Left kidney (tissue), 2 donors: ENCODE measurements around the gene AOC1. TPM values are rescaled to one million over a fixed set of nuclear protein-coding genes. Genes with fewer than 3 reads are reported as not detected.

Experiments
- DNase-seq: peaks from one replicate; pipeline ENCODE4 v3.0.0-alpha.2; 2013
- polyA plus RNA-seq: library from polyadenylated mRNA; unstranded; fragments of 120-200 nt; gene quantifications from one replicate; pipeline ENCODE4 v1.2.1, GENCODE V29; 2013; ENCODE audit not compliant: insufficient read length

The AOC1 gene
- polyA plus RNA-seq, 1 donor = 54.2 TPM

DNA sequence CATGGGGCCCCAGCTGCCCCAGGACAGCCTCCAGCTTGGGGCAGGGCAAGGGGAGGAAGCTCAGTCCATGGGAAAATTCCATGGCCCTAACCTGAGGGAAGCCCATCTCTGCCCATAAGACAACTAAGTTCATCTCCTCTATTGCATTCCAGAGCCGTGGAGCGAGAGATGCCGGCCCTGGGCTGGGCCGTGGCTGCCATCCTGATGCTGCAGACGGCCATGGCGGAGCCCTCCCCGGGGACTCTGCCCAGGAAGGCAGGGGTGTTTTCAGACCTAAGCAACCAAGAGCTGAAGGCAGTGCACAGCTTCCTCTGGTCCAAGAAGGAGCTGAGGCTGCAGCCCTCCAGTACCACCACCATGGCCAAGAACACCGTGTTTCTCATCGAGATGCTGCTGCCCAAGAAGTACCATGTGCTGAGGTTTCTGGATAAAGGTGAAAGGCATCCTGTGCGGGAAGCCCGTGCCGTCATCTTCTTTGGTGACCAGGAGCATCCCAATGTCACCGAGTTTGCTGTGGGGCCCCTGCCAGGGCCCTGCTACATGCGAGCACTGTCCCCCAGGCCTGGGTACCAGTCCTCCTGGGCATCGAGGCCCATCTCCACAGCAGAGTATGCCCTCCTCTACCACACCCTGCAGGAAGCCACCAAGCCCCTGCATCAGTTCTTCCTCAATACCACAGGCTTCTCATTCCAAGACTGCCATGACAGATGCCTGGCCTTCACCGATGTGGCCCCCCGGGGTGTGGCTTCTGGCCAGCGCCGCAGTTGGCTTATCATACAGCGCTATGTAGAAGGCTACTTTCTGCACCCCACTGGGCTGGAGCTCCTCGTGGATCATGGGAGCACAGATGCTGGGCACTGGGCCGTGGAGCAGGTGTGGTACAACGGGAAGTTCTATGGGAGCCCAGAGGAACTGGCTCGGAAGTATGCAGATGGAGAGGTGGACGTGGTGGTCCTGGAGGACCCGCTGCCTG lies 4.3 kb downstream of the AOC1 start:
- DNase-seq = no peak

DNA sequence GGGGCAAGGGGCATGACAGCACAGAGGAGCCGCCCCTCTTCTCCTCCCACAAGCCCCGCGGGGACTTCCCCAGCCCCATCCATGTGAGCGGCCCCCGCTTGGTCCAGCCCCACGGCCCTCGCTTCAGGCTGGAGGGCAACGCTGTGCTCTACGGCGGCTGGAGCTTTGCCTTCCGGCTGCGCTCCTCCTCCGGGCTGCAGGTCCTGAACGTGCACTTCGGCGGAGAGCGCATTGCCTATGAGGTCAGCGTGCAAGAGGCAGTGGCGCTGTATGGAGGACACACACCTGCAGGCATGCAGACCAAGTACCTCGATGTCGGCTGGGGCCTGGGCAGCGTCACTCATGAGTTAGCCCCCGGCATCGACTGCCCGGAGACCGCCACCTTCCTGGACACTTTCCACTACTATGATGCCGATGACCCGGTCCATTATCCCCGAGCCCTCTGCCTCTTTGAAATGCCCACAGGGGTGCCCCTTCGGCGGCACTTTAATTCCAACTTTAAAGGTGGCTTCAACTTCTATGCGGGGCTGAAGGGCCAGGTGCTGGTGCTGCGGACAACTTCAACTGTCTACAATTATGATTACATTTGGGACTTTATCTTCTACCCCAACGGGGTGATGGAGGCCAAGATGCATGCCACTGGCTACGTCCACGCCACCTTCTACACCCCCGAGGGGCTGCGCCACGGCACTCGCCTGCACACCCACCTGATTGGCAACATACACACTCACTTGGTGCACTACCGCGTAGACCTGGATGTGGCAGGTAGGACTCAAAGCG lies 5.1 kb downstream of the AOC1 start:
- no peak for DNase-seq

DNA sequence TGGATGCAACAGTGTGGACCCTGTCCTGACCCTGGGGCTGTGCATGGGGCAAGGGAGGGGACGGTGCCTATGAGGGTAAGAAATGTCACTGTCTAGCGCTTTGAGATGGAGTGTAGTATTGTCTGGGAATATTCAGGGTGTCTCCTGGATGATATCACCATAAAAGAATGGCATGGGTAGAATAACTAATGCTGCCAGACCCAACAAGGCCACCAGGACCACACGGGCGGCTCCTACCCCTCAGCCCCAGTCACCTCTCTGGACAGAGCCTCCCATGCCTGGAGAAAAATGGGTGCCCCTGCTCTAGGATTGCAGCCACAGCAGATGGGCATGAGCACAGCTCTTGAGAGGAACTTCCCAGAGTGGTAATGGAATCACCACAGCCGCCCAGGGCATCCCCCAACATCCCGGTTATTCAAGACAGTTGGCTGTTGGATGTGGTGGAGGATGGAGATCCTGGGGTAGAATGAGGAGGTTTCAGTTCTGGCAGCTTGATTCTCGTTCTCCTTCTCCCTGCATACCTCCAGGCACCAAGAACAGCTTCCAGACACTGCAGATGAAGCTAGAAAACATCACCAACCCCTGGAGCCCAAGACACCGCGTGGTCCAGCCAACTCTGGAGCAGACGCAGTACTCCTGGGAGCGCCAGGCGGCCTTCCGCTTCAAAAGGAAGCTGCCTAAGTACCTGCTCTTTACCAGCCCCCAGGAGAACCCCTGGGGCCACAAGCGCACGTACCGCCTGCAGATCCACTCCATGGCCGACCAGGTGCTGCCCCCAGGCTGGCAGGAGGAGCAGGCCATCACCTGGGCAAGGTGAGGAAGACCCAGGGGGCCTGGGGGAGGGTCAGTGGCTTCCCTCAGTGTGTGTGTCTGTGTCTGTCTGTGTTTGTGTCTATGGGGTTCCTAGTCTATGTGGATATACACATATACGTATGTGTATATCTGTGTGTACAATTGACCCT lies 6.2 kb downstream of the AOC1 start:
- no peak for DNase-seq

DNA sequence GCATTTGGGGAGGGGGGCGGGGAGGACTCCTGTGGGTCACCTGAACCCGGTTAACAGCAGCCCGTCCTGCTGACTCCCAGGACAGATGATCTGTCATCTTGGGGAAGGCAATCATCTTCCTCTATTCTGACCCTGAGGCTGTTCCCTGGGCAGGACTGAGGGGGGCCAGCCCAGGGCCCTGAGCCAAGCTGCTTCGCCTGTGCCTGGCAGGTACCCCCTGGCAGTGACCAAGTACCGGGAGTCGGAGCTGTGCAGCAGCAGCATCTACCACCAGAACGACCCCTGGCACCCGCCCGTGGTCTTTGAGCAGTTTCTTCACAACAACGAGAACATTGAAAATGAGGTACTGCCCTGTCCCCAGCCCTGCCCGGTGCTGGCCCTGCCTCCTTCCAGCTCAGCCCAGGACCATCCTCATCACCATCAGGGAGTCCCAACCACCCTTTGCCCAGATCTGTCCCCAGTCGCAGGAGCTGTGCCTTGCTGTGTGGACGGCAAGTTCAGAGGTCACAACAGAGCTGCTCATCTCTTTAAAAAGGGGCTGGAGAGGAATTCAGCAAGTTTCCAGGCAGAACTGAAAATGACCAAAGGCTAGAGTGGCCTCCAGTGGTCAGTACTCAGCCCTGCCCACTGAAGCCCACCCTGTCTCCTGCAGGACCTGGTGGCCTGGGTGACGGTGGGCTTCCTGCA lies 8.1 kb downstream of the AOC1 start:
- DNase-seq = no peak

DNA sequence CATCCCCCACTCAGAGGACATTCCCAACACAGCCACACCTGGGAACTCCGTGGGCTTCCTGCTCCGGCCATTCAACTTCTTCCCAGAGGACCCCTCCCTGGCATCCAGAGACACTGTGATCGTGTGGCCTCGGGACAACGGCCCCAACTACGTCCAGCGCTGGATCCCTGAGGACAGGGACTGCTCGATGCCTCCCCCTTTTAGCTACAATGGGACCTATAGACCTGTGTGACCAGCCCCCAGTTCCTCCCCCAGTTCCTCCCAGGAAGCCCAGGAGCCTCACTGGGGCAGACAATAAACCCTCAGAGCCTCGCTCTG lies 8.6 kb downstream of the AOC1 start:
- no peak for DNase-seq

DNA sequence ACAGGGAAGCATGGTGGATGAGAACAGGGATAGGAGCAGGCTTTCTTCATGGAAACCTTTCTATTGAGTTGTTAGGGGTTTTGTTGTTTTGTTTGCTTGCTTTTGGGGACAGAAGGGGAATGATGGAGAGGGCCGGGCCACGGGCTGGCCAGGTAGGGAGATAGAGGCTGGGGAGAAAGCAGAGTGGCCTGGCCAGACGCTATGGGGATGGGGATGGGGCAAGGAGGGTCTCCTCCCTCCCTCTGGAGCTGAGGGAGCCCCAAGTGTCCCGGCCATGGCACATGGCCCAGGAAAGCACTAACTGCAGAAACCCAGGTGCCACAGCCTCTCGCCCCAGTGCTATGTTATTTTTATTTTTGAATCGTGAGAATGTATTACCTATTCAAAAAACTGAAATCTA lies 10.0 kb downstream of the AOC1 start:
- DNase-seq = no peak

DNA sequence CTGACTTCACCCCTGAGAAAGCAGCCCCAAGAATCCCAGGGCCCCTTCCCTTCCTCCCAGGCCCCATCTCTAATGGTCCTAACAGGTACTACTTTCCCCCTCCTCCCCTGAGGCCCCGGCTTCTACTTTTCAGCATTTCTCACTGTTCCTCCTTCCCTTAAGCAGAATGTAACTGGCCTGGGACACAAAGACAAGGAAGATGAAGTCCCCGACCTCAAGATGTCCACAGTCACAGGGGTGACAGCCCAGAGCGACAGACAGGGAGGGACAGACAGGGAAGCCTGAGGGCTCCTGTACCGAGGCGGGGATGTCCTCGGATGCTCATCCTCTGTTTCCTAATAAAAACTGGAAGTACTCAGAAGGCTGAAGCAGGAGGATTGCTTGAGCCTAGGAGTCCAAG lies 11.6 kb downstream of the AOC1 start:
- DNase-seq = no peak

DNA sequence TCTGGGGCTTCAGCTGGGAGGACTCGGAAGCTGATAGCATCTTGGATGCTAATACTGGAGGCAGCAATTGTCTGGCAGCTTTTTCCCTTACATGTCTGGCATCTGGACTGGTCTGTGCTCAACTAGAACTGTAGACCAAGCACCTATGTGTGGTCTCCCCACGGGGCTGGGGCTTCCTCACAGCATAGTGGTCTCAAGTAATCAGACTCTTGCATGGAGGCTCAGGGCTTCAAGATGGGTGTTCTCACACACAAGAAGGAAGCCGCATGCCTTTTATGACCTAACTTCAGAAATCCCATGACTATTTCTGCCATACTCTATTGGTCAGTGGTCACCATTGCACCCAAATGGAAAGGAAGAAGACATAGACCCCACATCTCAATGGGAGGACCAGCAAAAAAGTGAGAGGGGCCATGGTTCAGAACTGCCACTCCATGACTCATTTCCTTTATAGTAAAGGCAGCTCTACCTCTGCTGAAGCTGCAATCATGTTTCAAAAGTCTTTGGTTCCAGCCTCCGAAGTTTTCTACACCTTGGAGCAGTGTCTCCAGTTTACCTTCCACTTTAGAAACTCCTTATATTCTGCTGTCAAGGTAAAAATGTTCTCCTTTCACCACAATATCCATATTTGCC lies 14.7 kb downstream of the AOC1 start:
- no peak for DNase-seq

DNA sequence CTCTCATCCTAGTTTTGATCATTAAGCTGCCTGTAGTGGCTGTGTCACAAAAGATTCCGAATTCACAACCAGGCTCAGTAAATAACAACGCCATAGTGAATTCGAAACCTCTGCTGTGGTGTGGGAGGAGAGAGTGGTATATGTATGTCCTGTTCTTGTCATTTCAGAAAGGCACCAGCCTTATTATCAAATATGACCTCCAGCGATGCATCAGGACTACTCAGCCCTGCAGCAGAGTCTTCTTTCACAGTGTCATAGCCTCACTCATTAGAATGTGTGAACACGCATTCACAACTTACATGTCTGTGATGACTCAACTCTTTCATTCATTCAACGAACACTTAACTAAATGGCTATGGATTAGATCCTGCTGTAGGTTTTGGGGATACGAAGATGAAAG lies 15.3 kb downstream of the AOC1 start:
- no peak for DNase-seq

DNA sequence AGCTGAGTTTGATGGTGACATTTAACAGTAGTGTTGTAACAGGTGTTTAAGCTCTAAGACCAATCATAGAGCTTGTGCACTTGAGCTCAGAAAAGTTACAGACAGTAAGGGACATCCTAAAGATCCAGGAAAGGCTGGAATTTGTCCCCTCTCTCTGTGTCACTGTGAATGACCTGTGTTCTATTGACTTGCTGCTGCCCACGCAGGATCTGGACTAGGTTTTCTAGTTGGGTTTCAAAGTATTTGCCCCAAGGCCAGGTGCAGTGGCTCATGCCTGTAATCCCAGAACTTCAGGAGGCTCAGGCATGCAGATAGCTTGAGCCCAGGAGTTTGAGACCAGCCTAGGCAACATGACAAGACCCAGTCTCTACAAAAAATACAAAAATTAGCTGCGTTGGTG lies 17.1 kb downstream of the AOC1 start:
- no peak for DNase-seq

DNA sequence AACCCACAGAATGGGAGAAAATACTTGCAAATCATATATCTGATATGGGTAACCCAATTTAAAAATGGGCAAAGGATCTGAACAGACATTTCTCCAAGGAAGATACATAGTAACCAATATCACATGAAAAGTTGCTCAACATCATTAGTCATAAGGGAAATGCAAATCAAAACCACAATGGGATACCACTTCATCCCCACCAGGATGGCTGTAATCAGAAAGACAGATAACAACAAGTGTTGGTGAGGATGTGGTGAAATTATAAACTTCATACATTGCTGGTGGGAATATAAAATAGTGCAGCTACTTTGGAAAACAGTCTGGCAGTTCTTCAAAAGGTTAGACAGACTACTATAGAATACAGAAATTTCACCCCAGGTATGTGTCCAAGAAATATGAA lies 19.3 kb downstream of the AOC1 start:
- DNase-seq = no peak

DNA sequence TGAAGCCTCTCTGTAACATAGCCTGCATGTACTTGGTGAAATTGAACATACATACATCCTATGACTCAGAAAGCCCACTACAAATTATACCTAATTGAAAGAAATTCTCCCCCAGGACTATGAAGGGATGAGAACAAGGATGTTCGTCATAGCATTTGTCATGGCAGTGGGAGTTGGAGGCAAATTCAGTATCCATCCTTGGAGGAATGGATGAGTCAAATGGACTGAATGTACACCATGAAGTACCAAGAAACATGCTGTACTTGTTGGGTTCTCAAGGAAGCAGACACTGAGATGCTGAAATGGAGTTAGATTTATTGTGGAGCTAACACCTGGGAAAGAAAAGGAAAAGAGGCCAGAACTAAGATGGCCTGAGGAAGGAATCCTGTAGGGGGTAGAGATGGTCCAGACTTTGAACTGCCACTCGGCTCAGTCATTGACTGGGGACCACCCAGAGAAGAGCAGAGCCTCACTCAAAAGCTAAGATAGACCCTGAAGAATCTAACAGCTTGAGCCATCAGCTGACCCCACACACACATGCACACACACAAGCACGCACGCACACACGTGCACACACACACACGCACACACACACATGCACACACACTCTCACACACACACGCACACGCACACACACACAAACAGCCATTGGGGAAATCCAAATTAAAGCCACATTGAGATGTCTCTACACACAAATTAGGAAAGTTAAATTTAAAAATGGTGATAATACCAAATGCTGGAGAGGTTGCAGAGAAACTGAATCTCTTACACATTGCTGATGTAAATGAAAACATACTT lies 22.3 kb downstream of the AOC1 start:
- no peak for DNase-seq

DNA sequence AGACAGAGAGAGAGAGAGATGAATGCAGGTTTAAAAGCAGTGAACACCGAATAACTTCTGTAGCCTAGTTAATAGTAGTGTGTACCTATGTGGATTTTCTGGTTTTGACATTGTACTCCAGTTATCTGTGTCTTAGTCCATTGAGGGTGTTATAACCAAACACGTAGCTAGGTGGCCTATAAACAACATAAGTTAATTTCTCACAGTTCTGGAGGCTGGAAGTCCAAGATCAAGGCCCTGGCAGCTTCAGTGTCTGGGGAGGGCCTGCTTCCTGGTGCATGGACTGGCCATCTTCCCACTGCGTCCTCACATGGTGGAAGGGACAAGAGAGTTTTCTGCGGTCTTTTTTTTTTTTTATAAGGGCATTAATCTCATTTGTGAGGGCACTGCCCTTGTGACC lies 23.5 kb downstream of the AOC1 start:
- no peak for DNase-seq

DNA sequence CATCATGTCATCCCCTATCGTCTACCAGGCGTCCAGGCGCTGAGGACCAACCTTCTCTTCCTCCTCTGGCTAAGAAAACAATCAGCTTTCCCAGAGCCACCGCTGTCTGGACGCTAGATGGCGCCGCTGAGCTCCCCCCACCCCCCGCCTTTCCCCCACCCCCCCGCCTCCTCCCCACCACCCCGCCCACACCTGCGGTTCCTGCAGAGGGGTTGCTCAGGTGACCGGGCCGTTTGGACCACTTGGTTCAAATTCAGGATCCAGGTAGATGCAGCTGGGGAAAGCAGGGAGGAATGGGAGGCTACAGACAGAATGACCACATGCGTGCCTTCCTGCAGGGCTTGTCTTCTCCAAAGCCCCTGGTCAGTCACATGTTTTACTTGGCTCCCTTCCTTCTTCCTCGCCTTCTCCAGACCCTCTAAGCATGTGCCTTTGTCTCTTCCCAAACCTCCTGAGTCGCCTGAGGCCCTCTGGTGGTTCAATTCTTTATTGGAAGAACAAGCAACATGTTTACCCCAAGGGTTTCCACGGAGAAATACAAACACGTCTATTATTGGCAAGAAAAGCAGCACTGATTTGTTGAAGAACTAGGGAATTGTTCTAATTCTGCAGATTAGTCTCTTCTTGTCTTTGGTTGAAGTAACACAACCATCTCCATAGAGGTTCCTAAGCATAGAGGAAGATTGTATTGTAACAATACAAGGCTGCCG lies 24.7 kb downstream of the AOC1 start:
- peak; percentile 90 for DNase-seq

DNA sequence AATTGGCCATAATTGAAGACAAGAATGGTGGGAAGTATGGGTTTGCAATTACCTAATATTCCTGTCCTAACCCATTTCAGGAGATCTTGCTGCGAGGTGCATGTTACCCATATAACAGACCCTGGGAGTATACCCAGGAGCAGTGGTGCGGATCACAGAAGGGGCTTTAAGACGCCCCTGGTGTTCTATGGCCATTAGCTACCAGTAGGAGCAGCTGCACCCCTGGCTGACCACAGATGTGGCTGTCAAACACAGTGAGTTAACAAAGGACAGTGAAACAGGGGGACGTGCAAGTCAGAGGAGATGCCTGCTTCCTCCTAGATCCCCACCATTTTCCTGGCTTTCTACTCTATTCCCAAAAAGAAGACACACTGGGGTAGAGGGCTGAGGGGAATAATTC lies 25.2 kb downstream of the AOC1 start:
- no peak for DNase-seq

DNA sequence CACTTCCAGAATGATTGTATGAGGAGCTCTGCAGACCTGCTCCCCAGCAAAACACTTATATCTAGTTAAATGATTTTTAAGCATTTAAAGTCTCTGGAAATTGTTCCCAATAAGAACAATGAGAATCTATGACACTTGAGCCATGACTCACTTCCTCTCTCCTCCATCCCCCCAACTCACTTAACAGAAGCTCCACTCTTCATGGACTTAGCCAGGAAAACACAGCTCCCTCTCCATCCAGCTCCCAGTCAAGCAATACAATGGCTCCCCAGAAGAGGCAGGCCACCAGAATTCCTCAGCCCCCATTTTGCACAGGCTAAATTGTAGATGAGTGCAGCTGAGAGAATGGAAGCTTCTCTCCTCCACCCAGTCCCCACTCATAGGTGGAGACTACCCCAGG lies 27.0 kb downstream of the AOC1 start:
- no peak for DNase-seq

DNA sequence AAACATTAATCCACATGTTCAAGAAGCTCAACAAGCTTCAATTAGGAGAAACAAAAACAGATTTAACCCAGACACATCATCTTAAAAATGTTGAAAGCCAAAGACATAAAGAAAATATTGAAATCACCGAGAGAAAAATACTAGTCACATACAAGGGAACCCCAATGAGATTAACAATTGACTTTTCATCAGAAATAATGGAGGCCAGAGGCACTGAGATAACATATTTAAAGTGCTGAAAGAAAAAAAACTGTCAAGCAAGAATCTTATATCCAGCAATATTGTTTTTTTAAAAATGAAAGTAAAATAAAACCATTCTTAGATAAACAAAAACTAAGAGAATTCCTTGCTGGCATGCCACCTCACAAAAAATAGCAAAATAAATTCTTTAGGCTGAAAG lies 28.9 kb downstream of the AOC1 start:
- no peak for DNase-seq

DNA sequence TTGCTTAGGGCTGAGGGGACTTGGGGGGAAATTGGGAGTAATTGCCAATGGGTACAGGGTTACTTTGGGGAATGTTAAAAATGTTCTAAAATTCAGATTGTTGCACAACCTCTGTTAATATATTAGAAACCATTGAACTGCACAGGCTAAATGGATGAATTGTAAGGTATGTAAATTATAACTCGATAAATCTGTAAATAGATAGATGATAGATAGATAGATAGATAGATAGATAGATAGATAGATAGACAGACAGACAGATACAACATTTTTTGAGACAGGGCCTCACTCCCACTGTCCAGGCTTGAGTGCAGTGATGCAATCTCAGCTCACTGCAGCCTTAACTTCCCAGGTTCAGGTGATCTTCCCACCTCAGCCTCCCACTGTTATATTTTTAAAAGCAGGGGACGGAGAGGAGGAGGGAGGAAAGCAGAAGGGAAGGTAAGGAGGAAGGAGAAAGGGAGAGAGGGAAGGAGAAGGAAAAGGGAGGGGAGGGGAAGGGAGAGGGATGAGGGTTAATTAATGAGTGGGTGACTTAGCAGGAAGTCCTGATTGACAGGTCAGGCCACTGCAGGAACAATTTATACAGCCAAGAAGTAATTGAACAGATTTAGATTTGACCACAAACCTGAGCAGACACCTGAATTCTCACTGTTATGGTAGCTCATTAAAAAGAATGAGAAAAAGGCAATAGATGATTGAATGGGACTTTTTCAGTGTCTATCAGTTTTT lies 38.7 kb downstream of the AOC1 start:
- DNase-seq = no peak

DNA sequence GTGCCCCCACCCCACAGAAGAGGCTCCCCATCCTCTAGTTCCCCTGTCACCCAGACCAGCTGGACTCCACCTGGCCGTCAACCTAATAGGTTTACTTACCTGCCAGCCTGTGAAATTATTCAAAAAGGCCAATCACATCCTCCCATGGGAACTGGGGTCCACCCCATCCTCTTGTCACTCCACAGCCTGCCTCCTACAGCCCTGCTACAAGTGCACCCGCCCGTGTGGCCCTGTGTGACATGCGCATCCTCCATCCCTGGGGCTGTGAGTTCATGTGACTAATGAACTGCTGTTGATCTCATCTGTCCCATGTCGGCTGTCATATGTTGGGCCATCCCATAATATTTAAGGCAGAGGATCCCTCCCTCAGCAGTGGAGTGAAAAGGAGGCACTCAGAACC lies 39.4 kb downstream of the AOC1 start:
- DNase-seq = no peak
